ENCODE results near the gene STAG1.

- TF ChIP-seq POLR2A (IDR thresholded peaks at IDR 0.05; ENCODE audit: low read length) = no peak
- TF ChIP-seq GATA1 (IDR thresholded peaks at IDR 0.05; ENCODE audit: low read depth, low read length) = no peak
Observed at GRCh38 chr3:136728918-136729317, 23.3 kb downstream of the STAG1 start.
